T-helper 22 cell (primary cell): ENCODE results near the gene BCAS1.

Experiments
- DNase-seq: peaks from one replicate; pipeline ENCODE4 v3.0.0-alpha.2; 2020; ENCODE audit warnings: low read depth

BCAS1 gene

GRCh38 chr20:53925651-53926401 lies 144.6 kb downstream of the BCAS1 start:
- no peak for DNase-seq

GRCh38 chr20:53923566-53924369 lies 146.6 kb downstream of the BCAS1 start:
- no peak for DNase-seq

GRCh38 chr20:53922901-53923314 lies 147.5 kb downstream of the BCAS1 start:
- no peak for DNase-seq

- no peak for DNase-seq
Measured at GRCh38 chr20:53921443-53921973, 148.9 kb downstream of the BCAS1 start.

GRCh38 chr20:53920647-53921245 lies 149.6 kb downstream of the BCAS1 start:
- DNase-seq: no peak

- DNase-seq: no peak
Measured at GRCh38 chr20:53919886-53920285, 150.5 kb downstream of the BCAS1 start.

GRCh38 chr20:53918949-53919361 lies 151.4 kb downstream of the BCAS1 start:
- DNase-seq: no peak

- no peak for DNase-seq
Measured at GRCh38 chr20:53918020-53918311, 152.4 kb downstream of the BCAS1 start.

- DNase-seq: no peak
Measured at GRCh38 chr20:53917145-53918019, 153.0 kb downstream of the BCAS1 start.

- DNase-seq: no peak
Measured at GRCh38 chr20:53916173-53916512, 154.3 kb downstream of the BCAS1 start.

GRCh38 chr20:53915446-53916172 lies 154.8 kb downstream of the BCAS1 start:
- peak; percentile 79 for DNase-seq

- no peak for DNase-seq
Measured at GRCh38 chr20:53914781-53915445, 155.5 kb downstream of the BCAS1 start.

- DNase-seq: no peak
Measured at GRCh38 chr20:53914091-53914780, 156.2 kb downstream of the BCAS1 start.

- DNase-seq: no peak
Measured at GRCh38 chr20:53911301-53911700, 159.1 kb downstream of the BCAS1 start.

GRCh38 chr20:53910351-53911002 lies 159.9 kb downstream of the BCAS1 start:
- DNase-seq: no peak

- no peak for DNase-seq
Measured at GRCh38 chr20:53907968-53908751, 162.2 kb downstream of the BCAS1 start.

GRCh38 chr20:53905820-53906191 lies 164.6 kb downstream of the BCAS1 start:
- DNase-seq: no peak

- DNase-seq: no peak
Measured at GRCh38 chr20:53905019-53905819, 165.2 kb downstream of the BCAS1 start.
